ENCODE measurements around the gene NR1H2.

NR1H2 gene

DNA sequence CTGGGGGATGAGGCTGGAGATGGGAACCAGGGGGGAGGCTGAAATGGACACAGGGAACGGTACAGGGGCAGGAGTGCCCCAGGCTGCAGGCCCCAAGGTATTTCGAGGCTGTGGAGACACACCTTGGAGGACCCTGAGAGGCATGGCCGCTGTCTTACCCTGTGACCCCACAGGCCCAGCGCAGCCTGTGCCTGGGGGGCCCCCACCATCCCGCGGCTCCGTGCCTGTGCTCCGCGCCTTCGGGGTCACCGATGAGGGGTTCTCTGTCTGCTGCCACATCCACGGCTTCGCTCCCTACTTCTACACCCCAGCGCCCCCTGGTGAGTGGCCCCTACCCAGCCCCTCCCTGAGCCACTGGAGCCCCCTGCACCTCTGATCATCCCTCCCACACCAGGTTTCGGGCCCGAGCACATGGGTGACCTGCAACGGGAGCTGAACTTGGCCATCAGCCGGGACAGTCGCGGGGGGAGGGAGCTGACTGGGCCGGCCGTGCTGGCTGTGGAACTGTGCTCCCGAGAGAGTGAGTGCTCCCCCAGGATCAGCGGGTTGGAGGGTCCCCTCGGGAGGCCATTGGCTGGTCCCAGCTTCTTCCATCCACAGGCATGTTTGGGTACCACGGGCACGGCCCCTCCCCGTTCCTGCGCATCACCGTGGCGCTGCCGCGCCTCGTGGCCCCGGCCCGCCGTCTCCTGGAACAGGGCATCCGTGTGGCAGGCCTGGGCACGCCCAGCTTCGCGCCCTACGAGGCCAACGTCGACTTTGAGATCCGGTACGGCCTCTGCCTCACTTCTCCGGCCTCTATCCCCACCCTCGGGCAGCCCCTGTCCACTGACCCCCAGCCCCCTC lies 25.6 kb downstream of the NR1H2 start:
- H3K4me3 ChIP-seq (ENCODE audit: low read length), result no peak overlapping the region
- DNase-seq (ENCODE audit: low read depth), result no peak
- TF ChIP-seq CTCF (conservative IDR thresholded peaks at IDR 0.05; ENCODE audit: low read depth, low read length), result no peak

GRCh38 chr19:50402544-50403301 lies 26.5 kb downstream of the NR1H2 start:
- DNase-seq (ENCODE audit: low read depth), result no peak
- no peak overlapping the region for H3K4me3 ChIP-seq (ENCODE audit: low read length)
- no peak for TF ChIP-seq CTCF (conservative IDR thresholded peaks at IDR 0.05; ENCODE audit: low read depth, low read length)

DNA sequence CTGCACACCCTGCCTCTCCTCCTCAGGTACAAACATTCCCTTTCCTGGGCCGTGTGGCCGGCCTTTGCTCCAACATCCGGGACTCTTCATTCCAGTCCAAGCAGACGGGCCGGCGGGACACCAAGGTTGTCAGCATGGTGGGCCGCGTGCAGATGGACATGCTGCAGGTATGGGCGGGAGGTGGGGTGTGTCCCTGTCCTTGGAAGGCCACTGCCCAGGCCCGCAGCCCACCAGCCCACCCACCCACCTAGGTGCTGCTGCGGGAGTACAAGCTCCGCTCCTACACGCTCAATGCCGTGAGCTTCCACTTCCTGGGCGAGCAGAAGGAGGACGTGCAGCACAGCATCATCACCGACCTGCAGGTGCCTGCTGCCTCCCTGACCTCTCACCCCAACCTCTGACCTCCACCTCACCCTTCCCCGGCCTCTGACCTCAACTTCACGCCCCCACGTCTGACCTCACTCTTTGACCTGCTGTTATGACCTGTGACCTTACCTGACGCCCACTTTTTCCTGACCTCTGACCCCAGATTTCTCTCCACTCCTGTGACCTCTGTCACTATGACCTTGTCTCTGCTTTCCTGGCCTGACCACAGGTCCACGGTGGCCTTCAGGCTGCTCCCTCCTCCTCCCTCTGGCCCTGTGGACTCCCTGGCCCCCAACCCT lies 30.0 kb downstream of the NR1H2 start:
- H3K4me3 ChIP-seq (ENCODE audit: low read length), result no peak overlapping the region
- TF ChIP-seq CTCF (conservative IDR thresholded peaks at IDR 0.05; ENCODE audit: low read depth, low read length), result no peak
- no peak for DNase-seq (ENCODE audit: low read depth)

- no peak overlapping the region for H3K4me3 ChIP-seq (ENCODE audit: low read length)
- DNase-seq (ENCODE audit: low read depth), result no peak
- no peak for TF ChIP-seq CTCF (conservative IDR thresholded peaks at IDR 0.05; ENCODE audit: low read depth, low read length)
These were observed 30.6 kb downstream of the NR1H2 start for GRCh38 chr19:50406829-50407228.

DNA sequence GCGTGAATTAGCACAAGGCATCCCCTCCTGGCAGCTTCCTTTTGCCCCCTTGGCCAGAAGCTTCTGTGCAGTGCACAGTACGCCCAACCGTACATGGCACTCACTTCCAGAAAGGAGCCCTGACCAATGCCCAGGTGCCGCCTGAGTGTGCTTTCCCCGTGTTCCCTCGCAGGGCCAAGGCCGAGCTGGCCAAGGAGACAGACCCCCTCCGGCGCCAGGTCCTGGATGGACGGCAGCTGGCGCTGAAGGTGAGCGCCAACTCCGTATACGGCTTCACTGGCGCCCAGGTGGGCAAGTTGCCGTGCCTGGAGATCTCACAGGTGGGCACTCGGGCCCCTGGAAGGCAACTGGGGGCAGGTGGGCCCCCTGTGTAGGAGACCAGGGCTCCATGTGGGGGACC lies 33.1 kb downstream of the NR1H2 start:
- DNase-seq (ENCODE audit: low read depth), result no peak
- no peak for TF ChIP-seq CTCF (conservative IDR thresholded peaks at IDR 0.05; ENCODE audit: low read depth, low read length)
- H3K4me3 ChIP-seq (ENCODE audit: low read length), result no peak overlapping the region

DNA sequence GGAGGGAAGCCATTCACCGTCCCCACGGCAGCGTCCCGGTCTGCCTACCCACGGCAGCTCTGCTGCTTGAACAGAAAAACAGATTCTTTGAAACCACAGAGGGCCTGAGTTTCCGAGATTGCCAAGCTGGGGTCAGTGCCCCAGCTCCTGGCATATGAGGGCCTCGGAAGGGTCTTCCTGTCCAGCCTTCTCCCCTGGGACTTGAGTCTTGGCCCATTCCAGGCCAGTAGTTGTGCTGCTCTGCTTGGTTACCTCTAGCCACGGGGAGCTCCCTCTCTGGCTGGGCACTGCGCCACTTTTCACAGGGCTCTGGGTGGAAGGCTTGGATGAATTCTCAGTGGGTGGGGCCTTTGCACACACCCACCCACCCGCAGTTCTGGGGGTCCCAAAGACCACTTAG lies 33.9 kb downstream of the NR1H2 start:
- DNase-seq (ENCODE audit: low read depth), result no peak
- no peak overlapping the region for H3K4me3 ChIP-seq (ENCODE audit: low read length)
- no peak for TF ChIP-seq CTCF (conservative IDR thresholded peaks at IDR 0.05; ENCODE audit: low read depth, low read length)

Data from retinal pigment epithelial cell (primary cell).